Measurements from ENCODE around the gene SCRN3.

Gene SCRN3

GRCh38 chr2:174436351-174436750 lies 40.8 kb downstream of the SCRN3 start:
- no peak for TF ChIP-seq CTCF (IDR thresholded peaks at IDR 0.05)

DNA sequence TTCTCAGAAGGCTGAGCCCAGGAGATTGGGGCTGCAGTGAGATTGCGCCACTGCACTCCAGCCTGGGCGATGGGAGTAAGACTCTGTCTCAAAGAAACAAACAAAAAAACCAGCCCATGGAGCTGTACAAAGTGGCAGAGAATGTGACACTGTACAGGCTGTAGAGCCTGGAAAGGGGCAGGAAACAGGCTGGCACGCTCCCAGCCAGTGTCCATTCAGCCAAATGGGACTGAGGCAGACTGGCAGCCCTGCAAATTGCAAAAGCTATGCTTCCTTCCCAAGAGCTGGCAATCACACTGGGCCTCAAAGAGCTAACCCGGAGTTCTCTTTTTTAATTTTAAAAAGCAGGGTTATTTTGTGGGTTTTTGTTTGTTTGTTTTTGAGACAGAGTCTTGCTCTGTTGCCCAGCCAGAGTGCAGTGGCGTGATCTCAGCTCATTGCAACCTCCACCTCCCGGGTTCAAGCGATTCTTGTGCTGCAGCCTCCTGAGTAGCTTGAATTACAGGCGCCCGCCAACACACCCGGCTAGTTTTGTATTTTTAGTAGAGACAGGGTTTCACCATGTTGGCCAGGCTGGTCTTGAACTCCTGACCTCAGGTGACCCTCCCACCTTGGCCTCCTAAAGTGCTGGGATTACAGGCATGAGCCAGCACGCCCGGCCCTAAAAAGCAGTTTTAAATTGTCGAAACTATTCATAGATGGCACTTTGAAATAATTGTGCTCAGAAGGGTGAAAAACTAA lies 42.8 kb downstream of the SCRN3 start:
- no peak for TF ChIP-seq CTCF (IDR thresholded peaks at IDR 0.05)

- TF ChIP-seq CTCF (IDR thresholded peaks at IDR 0.05) = no peak
These were observed 43.8 kb downstream of the SCRN3 start for GRCh38 chr2:174439323-174439722.

DNA sequence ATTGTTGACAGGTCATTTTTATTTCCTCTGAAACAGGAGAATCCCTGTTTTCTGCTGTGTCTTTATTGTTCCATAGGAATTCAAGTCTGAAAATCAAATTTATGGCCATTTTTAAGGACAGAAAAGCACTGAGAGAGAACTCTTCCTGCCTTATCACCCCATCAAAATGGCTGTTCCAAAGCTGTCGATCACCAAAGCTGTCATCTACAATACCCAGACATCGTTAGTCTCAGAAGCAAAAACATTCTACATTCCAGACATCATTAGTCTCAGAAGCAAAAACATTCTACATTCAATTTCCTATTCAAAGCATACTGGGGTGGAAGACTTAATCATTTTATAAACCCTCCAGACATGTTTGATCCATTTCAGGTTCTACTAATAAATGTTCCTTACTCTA lies 44.4 kb downstream of the SCRN3 start:
- no peak for TF ChIP-seq CTCF (IDR thresholded peaks at IDR 0.05)

GRCh38 chr2:174442546-174443510 lies 47.3 kb downstream of the SCRN3 start:
- no peak for TF ChIP-seq CTCF (IDR thresholded peaks at IDR 0.05)

GRCh38 chr2:174444761-174445160 lies 49.2 kb downstream of the SCRN3 start:
- TF ChIP-seq CTCF (IDR thresholded peaks at IDR 0.05) = no peak

DNA sequence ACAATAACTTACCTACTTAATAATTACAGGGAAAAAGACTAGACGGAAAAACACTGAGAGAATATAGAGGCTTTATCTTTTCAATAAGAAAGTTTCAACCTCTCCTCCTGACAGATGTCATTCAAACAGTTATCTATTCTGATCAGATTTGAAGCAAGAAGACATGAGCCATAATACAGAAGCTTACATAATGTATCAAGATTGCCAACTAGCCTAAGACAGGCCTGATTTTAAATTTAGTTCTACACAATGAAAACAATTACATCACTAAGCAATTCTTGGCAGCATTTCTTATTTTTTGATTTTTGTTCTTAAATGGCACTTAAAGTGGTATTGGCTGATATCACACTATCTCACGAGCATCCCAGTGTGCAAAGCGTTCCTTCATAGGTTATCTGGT lies 49.7 kb downstream of the SCRN3 start:
- no peak for TF ChIP-seq CTCF (IDR thresholded peaks at IDR 0.05)

All from LNCAP (cell line).